H9 (cell line): ENCODE measurements around the gene HSH2D. TPM values are rescaled to one million over a fixed set of nuclear protein-coding genes. Genes with fewer than 3 reads are reported as not detected.

ENCODE experiments used
- DNase-seq: peaks from one replicate; pipeline ENCODE4 v3.0.0-alpha.2; 2017
- H2AFZ ChIP-seq: one replicate; pipeline ENCODE4 v1.6.1; 2013; ENCODE audit warnings: mild to moderate bottlenecking, low read length, control low read depth, moderate library complexity
- H2AK5ac ChIP-seq: 2 replicates; pipeline ENCODE4 v1.6.1; 2013; ENCODE audit warnings: low read length, control low read depth, mixed read lengths; ENCODE audit not compliant: insufficient read length
- H2BK120ac ChIP-seq: one replicate; pipeline ENCODE4 v1.6.1; 2013; ENCODE audit warnings: low read depth, mild to moderate bottlenecking, low read length, control low read depth, inconsistent platforms; ENCODE audit not compliant: poor library complexity, severe bottlenecking
- H2BK12ac ChIP-seq: 2 replicates; pipeline ENCODE4 v1.6.1; 2013; ENCODE audit warnings: low read length, control low read depth, mixed read lengths, low read depth; ENCODE audit not compliant: insufficient read length
- H2BK15ac ChIP-seq: 2 replicates; pipeline ENCODE4 v1.6.1; 2013; ENCODE audit warnings: low read depth, low read length, control low read depth
- H2BK20ac ChIP-seq: one replicate; pipeline ENCODE4 v1.6.1; 2013; ENCODE audit warnings: low read depth, mild to moderate bottlenecking, low read length, control low read depth, inconsistent platforms; ENCODE audit not compliant: poor library complexity, severe bottlenecking
- H2BK5ac ChIP-seq: 2 replicates; pipeline ENCODE4 v1.6.1; 2013; ENCODE audit warnings: low read length, control low read depth, mixed read lengths; ENCODE audit not compliant: insufficient read length
- H3K14ac ChIP-seq: 2 replicates; pipeline ENCODE4 v1.6.1; 2013; ENCODE audit warnings: low read length, control low read depth; ENCODE audit not compliant: insufficient read depth
- H3K18ac ChIP-seq: 2 replicates; pipeline ENCODE4 v1.6.1; 2013; ENCODE audit warnings: low read depth, mild to moderate bottlenecking, mixed read lengths, low read length, control low read depth; ENCODE audit not compliant: insufficient read length
- H3K23ac ChIP-seq: 2 replicates; pipeline ENCODE4 v1.6.1; 2013; ENCODE audit warnings: low read length, control low read depth, mixed read lengths, low read depth; ENCODE audit not compliant: insufficient read length
- H3K23me2 ChIP-seq: 2 replicates; pipeline ENCODE4 v1.6.1; 2013; ENCODE audit warnings: low read depth, mild to moderate bottlenecking, mixed read lengths, low read length, control low read depth; ENCODE audit not compliant: insufficient read length, poor library complexity, severe bottlenecking
- H3K27ac ChIP-seq: 2 replicates; pipeline ENCODE4 v1.5.1; 2013; ENCODE audit warnings: low read length, control low read depth, mixed read lengths, low read depth; ENCODE audit not compliant: insufficient read length
- H3K27me3 ChIP-seq: 2 replicates; pipeline ENCODE4 v1.6.1; 2013; ENCODE audit warnings: low read length, control low read depth, inconsistent platforms; ENCODE audit not compliant: insufficient read depth
- H3K4ac ChIP-seq: 2 replicates; pipeline ENCODE4 v1.6.1; 2013; ENCODE audit warnings: low read depth, mild to moderate bottlenecking, control low read depth, inconsistent platforms, low read length, moderate library complexity
- H3K4me1 ChIP-seq: 2 replicates; pipeline ENCODE4 v1.6.1; 2013; ENCODE audit warnings: low read length, control low read depth, inconsistent platforms; ENCODE audit not compliant: insufficient read depth
- H3K4me2 ChIP-seq: 2 replicates; pipeline ENCODE4 v1.6.1; 2013; ENCODE audit warnings: low read length, control low read depth, mixed read lengths; ENCODE audit not compliant: insufficient read length, insufficient read depth
- H3K56ac ChIP-seq: 2 replicates; pipeline ENCODE4 v1.6.1; 2013; ENCODE audit warnings: low read depth, mild to moderate bottlenecking, mixed read lengths, low read length, control low read depth; ENCODE audit not compliant: insufficient read length
- H3K79me1 ChIP-seq: 2 replicates; pipeline ENCODE4 v1.6.1; 2013; ENCODE audit warnings: low read depth, mild to moderate bottlenecking, moderate library complexity, low read length, control low read depth, inconsistent platforms; ENCODE audit not compliant: insufficient read depth, poor library complexity, severe bottlenecking
- H3K79me2 ChIP-seq: 2 replicates; pipeline ENCODE4 v1.6.1; 2013; ENCODE audit warnings: low read length, control low read depth, inconsistent platforms; ENCODE audit not compliant: insufficient read depth
- H3K9ac ChIP-seq: 2 replicates; pipeline ENCODE4 v1.6.1; 2013; ENCODE audit warnings: low read length, control low read depth, mixed read lengths; ENCODE audit not compliant: insufficient read length; ENCODE audit errors: extremely low read depth
- H3K9me3 ChIP-seq: one replicate; pipeline ENCODE4 v1.6.1; 2013; ENCODE audit warnings: low read depth, low read length, inconsistent platforms; ENCODE audit not compliant: control insufficient read depth
- H3T11ph ChIP-seq: one replicate; pipeline ENCODE4 v1.6.1; 2013; ENCODE audit warnings: mild to moderate bottlenecking, low read length, control low read depth, inconsistent platforms
- H4K20me1 ChIP-seq: one replicate; pipeline ENCODE4 v1.6.1; 2013; ENCODE audit not compliant: control insufficient read depth, insufficient read length, insufficient read depth
- H4K5ac ChIP-seq: 2 replicates; pipeline ENCODE4 v1.6.1; 2013; ENCODE audit warnings: low read depth, mild to moderate bottlenecking, mixed read lengths, low read length, control low read depth; ENCODE audit not compliant: insufficient read length
- H4K8ac ChIP-seq: replicated peaks from 2 replicates; pipeline ENCODE4 v1.6.1; 2013; ENCODE audit warnings: low read length, control low read depth, mixed read lengths, low read depth; ENCODE audit not compliant: insufficient read length
- H4K91ac ChIP-seq: 2 replicates; pipeline ENCODE4 v1.6.1; 2013; ENCODE audit warnings: low read depth, mild to moderate bottlenecking, moderate library complexity, mixed read lengths, low read length, control low read depth; ENCODE audit not compliant: insufficient read length
- H3K27ac Mint-ChIP-seq, 3 experiments: 2 replicates in 2 of 3; 3 replicates in 1 of 3; pipeline ENCODE4 v1.8.0; 2020 to 2021; ENCODE audit warnings: mixed read lengths in 3 of 3, mild to moderate bottlenecking in 1 of 3, moderate library complexity in 1 of 3
- H3K27me3 Mint-ChIP-seq: 2 replicates; pipeline ENCODE4 v1.8.0; 2021; ENCODE audit warnings: low read depth, mild to moderate bottlenecking, moderate library complexity, mixed read lengths
- H3K36me3 Mint-ChIP-seq, 3 experiments: 2 replicates in 2 of 3; 3 replicates in 1 of 3; pipeline ENCODE4 v1.8.0; 2020 to 2021; ENCODE audit warnings: low read depth in 3 of 3, mixed read lengths in 3 of 3; ENCODE audit not compliant: insufficient read depth in 1 of 3
- H3K4me1 Mint-ChIP-seq, 2 experiments: 2 replicates each; pipeline ENCODE4 v1.8.0; 2020; ENCODE audit warnings: mixed read lengths in 2 of 2
- H3K4me3 Mint-ChIP-seq, 2 experiments: 2 replicates in 1 of 2; 3 replicates in 1 of 2; pipeline ENCODE4 v1.8.0; 2020 to 2021; ENCODE audit warnings: mild to moderate bottlenecking in 2 of 2, mixed read lengths in 2 of 2, moderate library complexity in 1 of 2
- H3K9me3 Mint-ChIP-seq, 2 experiments: 2 replicates in 1 of 2; 3 replicates in 1 of 2; pipeline ENCODE4 v1.8.0; 2020; ENCODE audit warnings: mild to moderate bottlenecking in 2 of 2, mixed read lengths in 2 of 2, moderate library complexity in 1 of 2
- WGBS: extraction: QIAGEN DNeasy Blood & Tissue Kit; methylation state at CpG from one replicate; pipeline ENCODE4 v1.1.7; 2013; ENCODE audit warnings: missing lambda C conversion rate, low lambda C conversion rate, mixed read lengths; ENCODE audit not compliant: insufficient read length; ENCODE audit errors: extremely low coverage; 5-methylcytosine and 5-hydroxymethylcytosine counted together
- total RNA-seq: library from RNA; stranded (reverse); gene quantifications from 2 replicates; pipeline ENCODE4 v1.2.1, GENCODE V29; 2021
- TF ChIP-seq, protein P1 (sequence below): fragments of 200-600 bp; sonication (generic); conservative IDR thresholded peaks from 3 replicates; pipeline ENCODE4 v1.8.0; 2021; ENCODE audit warnings: antibody characterized with exemption, mild to moderate bottlenecking

Gene HSH2D
- total RNA-seq, 1 experiment from 2014 or later = 2.3 TPM

DNA sequence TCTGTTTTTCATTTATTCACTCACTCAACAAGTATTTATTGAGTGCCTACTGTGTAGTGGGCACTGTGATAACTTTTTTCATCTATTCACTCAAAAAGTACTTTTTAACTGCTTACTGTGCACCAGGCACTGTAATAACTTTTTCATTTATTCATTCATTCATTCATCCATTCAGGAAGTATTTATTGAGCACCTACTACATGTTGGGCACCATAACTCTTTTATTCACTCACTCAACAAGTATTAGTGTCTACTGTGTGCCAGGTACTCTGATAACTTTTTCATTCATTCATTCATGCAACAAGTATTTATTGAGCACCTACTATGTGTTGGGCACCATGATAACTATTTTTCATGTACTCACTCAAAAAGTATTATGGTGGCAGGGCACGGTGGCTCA lies 22.9 kb downstream of the HSH2D start:
- DNase-seq = no peak
- Histone ChIP-seq H2AFZ (no peak overlapping the region), H4K8ac (no peak overlapping the region), H3K56ac (no peak overlapping the region), H3K27me3 (no peaks in the 10 kb centered on the region), H3K4me2 (no peak overlapping the region), H3K79me2 (no peaks in the 10 kb centered on the region), H2BK12ac (no peak overlapping the region), H4K91ac (no peak overlapping the region), H2BK15ac (no peak overlapping the region), H2AK5ac (no peak overlapping the region), H4K20me1 (no peaks in the 10 kb centered on the region), H3K4ac (no peak overlapping the region), H3K9me3 (no peaks in the 10 kb centered on the region), H2BK120ac (no peak overlapping the region), H3K23ac (no peak overlapping the region), H3K18ac (no peak overlapping the region), H2BK5ac (no peak overlapping the region), H3K27ac (no peak overlapping the region), H3K9ac (no peak overlapping the region), H3K14ac (no peak overlapping the region), H3K4me1 (no peaks in the 10 kb centered on the region), H3K79me1 (no peaks in the 10 kb centered on the region), H2BK20ac (no peak overlapping the region), H4K5ac (no peak overlapping the region), H3T11ph (no peak overlapping the region), H3K23me2 (no peaks in the 10 kb centered on the region)
- no CpG with 5 or more reads among the region's 1 CpG for WGBS
- no peaks in the 10 kb centered on the region for H3K36me3 Mint-ChIP-seq
- peaks cover 0 to 7% of the 10 kb centered on the region in 2 experiments; a peak in 1 of 5 replicates for H3K9me3 Mint-ChIP-seq
- no peaks in the 10 kb centered on the region for H3K4me1 Mint-ChIP-seq
- H3K4me3 Mint-ChIP-seq = no peak overlapping the region
- no peak overlapping the region for H3K27ac Mint-ChIP-seq
- TF ChIP-seq, protein P1, sequence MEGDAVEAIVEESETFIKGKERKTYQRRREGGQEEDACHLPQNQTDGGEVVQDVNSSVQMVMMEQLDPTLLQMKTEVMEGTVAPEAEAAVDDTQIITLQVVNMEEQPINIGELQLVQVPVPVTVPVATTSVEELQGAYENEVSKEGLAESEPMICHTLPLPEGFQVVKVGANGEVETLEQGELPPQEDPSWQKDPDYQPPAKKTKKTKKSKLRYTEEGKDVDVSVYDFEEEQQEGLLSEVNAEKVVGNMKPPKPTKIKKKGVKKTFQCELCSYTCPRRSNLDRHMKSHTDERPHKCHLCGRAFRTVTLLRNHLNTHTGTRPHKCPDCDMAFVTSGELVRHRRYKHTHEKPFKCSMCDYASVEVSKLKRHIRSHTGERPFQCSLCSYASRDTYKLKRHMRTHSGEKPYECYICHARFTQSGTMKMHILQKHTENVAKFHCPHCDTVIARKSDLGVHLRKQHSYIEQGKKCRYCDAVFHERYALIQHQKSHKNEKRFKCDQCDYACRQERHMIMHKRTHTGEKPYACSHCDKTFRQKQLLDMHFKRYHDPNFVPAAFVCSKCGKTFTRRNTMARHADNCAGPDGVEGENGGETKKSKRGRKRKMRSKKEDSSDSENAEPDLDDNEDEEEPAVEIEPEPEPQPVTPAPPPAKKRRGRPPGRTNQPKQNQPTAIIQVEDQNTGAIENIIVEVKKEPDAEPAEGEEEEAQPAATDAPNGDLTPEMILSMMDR = no peak
- peaks cover 1% of the 10 kb centered on the region; the same call in 1 of the 2 replicates for H3K27me3 Mint-ChIP-seq
